WERI-Rb-1 (cell line): ENCODE results near the gene JAGN1.
"Not testable (repeated sequence)": the region's sequence is repeated elsewhere in the genome, so short reads cannot be mapped to it uniquely, and the experiment has no call there.

Experiments
- DNase-seq: peaks from one replicate; pipeline ENCODE4 v3.0.0-alpha.2; 2020
- H3K27ac ChIP-seq: fragments of 250-450 bp; sonication (Bioruptor Pico); 2 replicates; pipeline ENCODE4 v1.5.1; 2020; ENCODE audit warnings: mild to moderate bottlenecking, moderate library complexity
- H3K27me3 ChIP-seq: fragments of 250-450 bp; sonication (Bioruptor Pico); 2 replicates; pipeline ENCODE4 v1.5.1; 2021; ENCODE audit warnings: mild to moderate bottlenecking, low read depth, moderate library complexity; ENCODE audit not compliant: insufficient read depth, severe bottlenecking
- H3K36me3 ChIP-seq: fragments of 250-450 bp; sonication (Bioruptor Pico); 2 replicates; pipeline ENCODE4 v1.5.1; 2020; ENCODE audit warnings: mild to moderate bottlenecking, moderate library complexity
- H3K4me3 ChIP-seq: 2 replicates; pipeline ENCODE4 v1.5.1; 2011; ENCODE audit warnings: low read depth, mild to moderate bottlenecking, control low read depth, low read length
- H3K9me3 ChIP-seq: fragments of 250-450 bp; sonication (Bioruptor Pico); 2 replicates; pipeline ENCODE4 v1.5.1; 2021; ENCODE audit warnings: mild to moderate bottlenecking, moderate library complexity; ENCODE audit not compliant: severe bottlenecking
- CTCF ChIP-seq: IDR thresholded peaks from 2 replicates; pipeline ENCODE4 v1.5.1; 2011; ENCODE audit warnings: low read depth, mild to moderate bottlenecking, control low read depth, inconsistent platforms, low read length

Gene JAGN1

GRCh38 chr3:9887480-9887879 lies 2.9 kb upstream of the JAGN1 start:
- no peak for TF ChIP-seq CTCF

GRCh38 chr3:9888540-9888939 lies 1.9 kb upstream of the JAGN1 start:
- DNase-seq, result no peak
- Histone ChIP-seq H3K27me3 (no peaks in the 10 kb centered on the region), H3K9me3 (no peaks in the 10 kb centered on the region), H3K27ac (no peak overlapping the region), H3K36me3 (peaks cover 18% of the 10 kb centered on the region), H3K4me3 (no peak overlapping the region)
- TF ChIP-seq CTCF, result no peak

More at GRCh38 chr3:9887480-9887879, 2.9 kb upstream of the JAGN1 start:
- H3K27ac ChIP-seq, result no peak overlapping the region
- no peaks in the 10 kb centered on the region for H3K27me3 ChIP-seq
- H3K9me3 ChIP-seq, result no peaks in the 10 kb centered on the region
- no peak for DNase-seq
- no peak overlapping the region for H3K4me3 ChIP-seq
- H3K36me3 ChIP-seq, result peaks cover 7% of the 10 kb centered on the region

GRCh38 chr3:9889405-9889804 lies 1.0 kb upstream of the JAGN1 start:
- no peak overlapping the region for H3K27ac ChIP-seq
- no peaks in the 10 kb centered on the region for H3K27me3 ChIP-seq
- no peak for TF ChIP-seq CTCF
- H3K4me3 ChIP-seq, result no peak overlapping the region
- DNase-seq, result no peak
- no peaks in the 10 kb centered on the region for H3K9me3 ChIP-seq
- H3K36me3 ChIP-seq, result peaks cover 24% of the 10 kb centered on the region

GRCh38 chr3:9891072-9891622 lies 737 bp downstream of the JAGN1 start:
- TF ChIP-seq CTCF, result no peak
- peaks cover 24% of the 10 kb centered on the region for H3K36me3 ChIP-seq
- DNase-seq, result no peak
- H3K27ac ChIP-seq, result peak overlapping the region; percentile 87
- H3K27me3 ChIP-seq, result no peaks in the 10 kb centered on the region
- H3K9me3 ChIP-seq, result no peaks in the 10 kb centered on the region
- peak overlapping the region; percentile 86 for H3K4me3 ChIP-seq

- no peak for TF ChIP-seq CTCF
- Histone ChIP-seq H3K9me3 (no peaks in the 10 kb centered on the region), H3K27ac (no peak overlapping the region), H3K4me3 (no peak overlapping the region), H3K36me3 (peaks cover 24% of the 10 kb centered on the region), H3K27me3 (no peaks in the 10 kb centered on the region)
- DNase-seq, result no peak
Observed at GRCh38 chr3:9893739-9894138, 3.3 kb downstream of the JAGN1 start.

GRCh38 chr3:9895715-9896114 lies 5.3 kb downstream of the JAGN1 start:
- H3K4me3 ChIP-seq, H3K27me3 ChIP-seq, H3K9me3 ChIP-seq, DNase-seq, H3K27ac ChIP-seq: not testable (repeated sequence)
- peaks cover 24% of the 10 kb centered on the region for H3K36me3 ChIP-seq

- not testable (repeated sequence) for H3K27me3 ChIP-seq, DNase-seq, H3K4me3 ChIP-seq, H3K9me3 ChIP-seq, H3K27ac ChIP-seq
- H3K36me3 ChIP-seq, result peaks cover 20% of the 10 kb centered on the region
Observed at GRCh38 chr3:9896755-9897407, 6.5 kb downstream of the JAGN1 start.
